H1 (cell line): Measurements from ENCODE around the gene TDRD9. TPM values are rescaled to one million over a fixed set of nuclear protein-coding genes. Genes with fewer than 3 reads are reported as not detected.
A peak's percentile ranks its signal among the peaks of the same experiment; 100 is the strongest.

Experiments
- CTCF ChIA-PET: fragments of 300-600 bp; sonication (Branson Sonifier 250); formaldehyde crosslinking; loops from one replicate; lab custom pipeline; 2021; ENCODE audit not compliant: partially characterized antibody; lab: Charles Lee
- POLR2A ChIA-PET: fragments of 300-600 bp; sonication (Branson Sonifier 250); formaldehyde crosslinking; loops from one replicate; lab custom pipeline; 2021; ENCODE audit warnings: inconsistent platforms; ENCODE audit not compliant: partially characterized antibody; lab: Charles Lee
- DNase-seq, 2 experiments: peaks; one replicate each; pipeline versions ENCODE4 v3.0.0 to v3.0.0-alpha.2; 2010 to 2022; ENCODE audit warnings: low spot score in 2 of 2, low read depth in 1 of 2, mixed read lengths in 1 of 2
- FAIRE-seq: peaks from 2 replicates; lab custom pipeline; 2011; peaks lifted over from hg19 to GRCh38; lab: Jason Lieb, UNC
- H2AFZ ChIP-seq: 2 replicates; pipeline ENCODE4 v1.8.1; 2012; ENCODE audit warnings: low read length, inconsistent platforms
- H2AK5ac ChIP-seq: 2 replicates; pipeline ENCODE4 v1.6.1; 2013; ENCODE audit warnings: low read depth, low read length
- H2BK120ac ChIP-seq: replicated peaks from 2 replicates; pipeline ENCODE3; 2013; ENCODE audit warnings: low read depth, low read length, inconsistent platforms
- H2BK12ac ChIP-seq: 2 replicates; pipeline ENCODE4 v1.6.1; 2013; ENCODE audit warnings: low read depth, low read length
- H2BK15ac ChIP-seq: 2 replicates; pipeline ENCODE4 v1.6.1; 2013; ENCODE audit warnings: low read length
- H2BK20ac ChIP-seq: 2 replicates; pipeline ENCODE4 v1.6.1; 2013; ENCODE audit warnings: low read length
- H2BK5ac ChIP-seq: 2 replicates; pipeline ENCODE4 v1.6.1; 2013; ENCODE audit warnings: low read depth, low read length
- H3K14ac ChIP-seq: 2 replicates; pipeline ENCODE4 v1.6.1; 2013; ENCODE audit warnings: inconsistent platforms; ENCODE audit not compliant: insufficient read length
- H3K18ac ChIP-seq: 2 replicates; pipeline ENCODE4 v1.6.1; 2013; ENCODE audit warnings: low read length; ENCODE audit errors: extremely low read depth
- H3K23ac ChIP-seq: 2 replicates; pipeline ENCODE4 v1.6.1; 2013; ENCODE audit warnings: inconsistent platforms; ENCODE audit not compliant: insufficient read length
- H3K23me2 ChIP-seq: 2 replicates; pipeline ENCODE4 v1.6.1; 2013; ENCODE audit warnings: low read depth, low read length
- H3K27ac ChIP-seq: 2 replicates; pipeline ENCODE4 v1.6.1; 2011; ENCODE audit warnings: low read depth, low read length, inconsistent platforms
- H3K27me3 ChIP-seq, 4 experiments: replicated peaks in 1 of 4; 1 replicate in 1 of 4; 2 replicates in 3 of 4; pipeline versions ENCODE4 v1.6.1 to v1.8.1; 2011 to 2013; ENCODE audit warnings: low read length in 3 of 4, mild to moderate bottlenecking in 3 of 4, inconsistent platforms in 2 of 4, mixed read lengths in 2 of 4, moderate library complexity in 1 of 4; ENCODE audit not compliant: control insufficient read depth in 3 of 4, insufficient read depth in 3 of 4; ENCODE audit errors: extremely low read depth in 1 of 4
- H3K36me3 ChIP-seq, 4 experiments: 2 replicates each; pipeline versions ENCODE4 v1.6.1 to v1.8.1; 2011 to 2013; ENCODE audit warnings: mild to moderate bottlenecking in 4 of 4, low read length in 3 of 4, moderate library complexity in 2 of 4, control low read depth in 1 of 4, inconsistent platforms in 1 of 4; ENCODE audit not compliant: insufficient read depth in 4 of 4, control insufficient read depth in 2 of 4
- H3K4ac ChIP-seq: replicated peaks from 2 replicates; pipeline ENCODE3; 2013; ENCODE audit warnings: low read length, low read depth, mixed read lengths, inconsistent platforms; ENCODE audit not compliant: insufficient read length
- H3K4me1 ChIP-seq, 4 experiments: replicated peaks in 1 of 4; 1 replicate in 1 of 4; 2 replicates in 3 of 4; pipeline versions ENCODE4 v1.6.1 to v1.8.1; 2011 to 2013; ENCODE audit warnings: low read length in 3 of 4, inconsistent platforms in 2 of 4, mixed read lengths in 1 of 4; ENCODE audit not compliant: insufficient read depth in 4 of 4, control insufficient read depth in 3 of 4
- H3K4me2 ChIP-seq, 2 experiments: 2 replicates each; pipeline versions ENCODE4 v1.6.1 to v1.8.1; 2011 to 2013; ENCODE audit warnings: low read depth in 2 of 2, low read length in 2 of 2, control low read depth in 1 of 2, inconsistent platforms in 1 of 2, mild to moderate bottlenecking in 1 of 2; ENCODE audit not compliant: insufficient read depth in 1 of 2
- H3K4me3 ChIP-seq, 4 experiments: fragments of 200-600, 300-600 bp in 1 of 4; sonication (generic), shearing (Covaris generic), sonication (Bioruptor Twin) in 1 of 4; 2 replicates each; pipeline versions ENCODE4 v1.5.1 to v1.8.1; 2011 to 2016; ENCODE audit warnings: low read length in 4 of 4, low read depth in 3 of 4, control low read depth in 2 of 4, inconsistent platforms in 2 of 4, mild to moderate bottlenecking in 2 of 4, mixed read lengths in 1 of 4, moderate library complexity in 1 of 4; ENCODE audit not compliant: insufficient read depth in 2 of 4; ENCODE audit errors: extremely low read depth in 1 of 4
- H3K56ac ChIP-seq: replicated peaks from 2 replicates; pipeline ENCODE3; 2013; ENCODE audit warnings: low read depth, mild to moderate bottlenecking, mixed read lengths, low read length, inconsistent platforms; ENCODE audit not compliant: insufficient read length
- H3K79me1 ChIP-seq: 2 replicates; pipeline ENCODE4 v1.6.1; 2013; ENCODE audit warnings: low read depth, low read length, control low read depth
- H3K79me2 ChIP-seq, 2 experiments: 2 replicates each; pipeline versions ENCODE4 v1.6.1 to v1.8.1; 2012 to 2013; ENCODE audit warnings: low read length in 2 of 2, mild to moderate bottlenecking in 2 of 2, inconsistent platforms in 1 of 2; ENCODE audit not compliant: insufficient read depth in 2 of 2, control insufficient read depth in 1 of 2
- H3K9ac ChIP-seq, 4 experiments: replicated peaks in 1 of 4; 1 replicate in 1 of 4; 2 replicates in 3 of 4; pipeline versions ENCODE4 v1.6.1 to v1.8.1; 2011 to 2013; ENCODE audit warnings: low read depth in 3 of 4, low read length in 3 of 4, control low read depth in 2 of 4, mild to moderate bottlenecking in 2 of 4, moderate library complexity in 2 of 4, inconsistent platforms in 1 of 4; ENCODE audit errors: extremely low read depth in 1 of 4
- H3K9me3 ChIP-seq, 2 experiments: 2 replicates each; pipeline versions ENCODE4 v1.6.1 to v1.8.1; 2012 to 2013; ENCODE audit warnings: mild to moderate bottlenecking in 2 of 2, moderate library complexity in 2 of 2, control low read depth in 1 of 2, inconsistent platforms in 1 of 2, low read depth in 1 of 2, low read length in 1 of 2, mixed read lengths in 1 of 2; ENCODE audit not compliant: insufficient read depth in 2 of 2
- H4K20me1 ChIP-seq, 2 experiments: replicated peaks in 1 of 2; 2 replicates each; pipeline versions ENCODE3 to v1.8.1; 2011 to 2013; ENCODE audit warnings: inconsistent platforms in 2 of 2, low read length in 2 of 2, mild to moderate bottlenecking in 1 of 2; ENCODE audit not compliant: insufficient read depth in 2 of 2, control insufficient read depth in 1 of 2
- H4K5ac ChIP-seq: 2 replicates; pipeline ENCODE4 v1.6.1; 2013; ENCODE audit warnings: low read length, low read depth, mixed read lengths, inconsistent platforms; ENCODE audit not compliant: insufficient read length
- H4K8ac ChIP-seq: 2 replicates; pipeline ENCODE4 v1.8.0; 2013; ENCODE audit warnings: mild to moderate bottlenecking, moderate library complexity, low read length, inconsistent platforms; ENCODE audit not compliant: insufficient read depth; ENCODE audit errors: extremely low read depth
- H4K91ac ChIP-seq: replicated peaks from 2 replicates; pipeline ENCODE3; 2013; ENCODE audit warnings: low read length, mixed read lengths, inconsistent platforms; ENCODE audit not compliant: insufficient read length
- BACH1 ChIP-seq: IDR thresholded peaks from 2 replicates; pipeline ENCODE4 v1.6.1; 2012; ENCODE audit warnings: low read length, improper control_type of control experiment
- EGR1 ChIP-seq: IDR thresholded peaks from 2 replicates; pipeline ENCODE4 v1.6.1; 2011; ENCODE audit warnings: low read depth, low read length, borderline replicate concordance
- EZH2 ChIP-seq: fragments of 200-600 bp; sonication (generic); IDR thresholded peaks from 2 replicates; pipeline ENCODE4 v1.7.1; 2012; ENCODE audit warnings: low read depth, mild to moderate bottlenecking, moderate library complexity, low read length, inconsistent platforms; ENCODE audit not compliant: severe bottlenecking
- MAX ChIP-seq: IDR thresholded peaks from 2 replicates; pipeline ENCODE4 v1.6.1; 2012; ENCODE audit warnings: inconsistent platforms
- POLR2A ChIP-seq, 2 experiments: IDR thresholded peaks; 1 replicate in 1 of 2; 2 replicates in 1 of 2; pipeline ENCODE4 v1.6.1; 2011; ENCODE audit warnings: low read depth in 2 of 2, low read length in 2 of 2, mild to moderate bottlenecking in 2 of 2; ENCODE audit errors: control extremely low read depth in 1 of 2
- POLR2AphosphoS5 ChIP-seq: IDR thresholded peaks from 2 replicates; pipeline ENCODE4 v1.6.1; 2011; ENCODE audit warnings: low read depth, low read length
- SIN3A ChIP-seq, 2 experiments: IDR thresholded peaks in 1 of 2; conservative IDR thresholded peaks in 1 of 2; 2 replicates each; pipeline ENCODE4 v1.6.1; 2011 to 2012; ENCODE audit warnings: low read length in 2 of 2, improper control_type of control experiment in 1 of 2, low read depth in 1 of 2, mild to moderate bottlenecking in 1 of 2
- SIRT6 ChIP-seq: IDR thresholded peaks from one replicate; pipeline ENCODE4 v1.7.1; 2012; ENCODE audit warnings: low read length, inconsistent platforms
- SRF ChIP-seq: IDR thresholded peaks from 2 replicates; pipeline ENCODE4 v1.6.1; 2011; ENCODE audit warnings: mild to moderate bottlenecking, low read depth, low read length, moderate library complexity
- TAF1 ChIP-seq: IDR thresholded peaks from 2 replicates; pipeline ENCODE4 v1.6.1; 2011; ENCODE audit warnings: mild to moderate bottlenecking, low read depth, low read length
- TBP ChIP-seq: IDR thresholded peaks from 2 replicates; pipeline ENCODE4 v1.6.1; 2011; ENCODE audit warnings: low read depth, low read length, improper control_type of control experiment
- YY1 ChIP-seq: IDR thresholded peaks from 2 replicates; pipeline ENCODE4 v1.6.1; 2011; ENCODE audit warnings: low read depth, mild to moderate bottlenecking, low read length
- WGBS, 2 experiments: shearing (Covaris generic) in 1 of 2; methylation state at CpG; one replicate each; pipeline versions ENCODE4 v1.1.6 to v1.1.7; 2013 to 2015; ENCODE audit warnings: low lambda C conversion rate in 2 of 2, mixed read lengths in 2 of 2, inconsistent platforms in 1 of 2, low coverage in 1 of 2, missing lambda C conversion rate in 1 of 2; ENCODE audit not compliant: insufficient replicate concordance in 2 of 2, insufficient coverage in 1 of 2, insufficient read length in 1 of 2; ENCODE audit errors: extremely low coverage in 1 of 2, missing lambda C conversion rate in 1 of 2; 5-methylcytosine and 5-hydroxymethylcytosine counted together
- polyA plus RNA-seq, 7 experiments: library from polyadenylated mRNA; depleted of rRNA in 3 of 7; stranded (reverse) in 5 of 7; unstranded in 2 of 7; fragments of >200 nt in 5 of 7; fragments of 200-250 nt in 2 of 7; gene quantifications; 1 replicate in 5 of 7; 2 replicates in 1 of 7; 4 replicates in 1 of 7; pipeline versions ENCODE4 v1.2.1 to v1.2.3, GENCODE V29; 2011 to 2013; ENCODE audit warnings: missing spikeins in 2 of 7, mixed read lengths in 2 of 7
- total RNA-seq: library from RNA; stranded (reverse); fragmentation: NEBNext Ultra II Directional; extraction: Animal tissue kit (Norgen Biotek cat#: 25700); gene quantifications from 2 replicates; pipeline ENCODE4 v1.2.1, GENCODE V29; 2021

Gene TDRD9
- total and polyA plus RNA-seq, 2 of the 8 experiments (the other 6 are each of a cell fraction or from before 2014, with no cell fraction given), result not detected

- Histone ChIP-seq H3K14ac (no peak overlapping the region), H2BK5ac (no peak overlapping the region; the same call in 1 of the 2 replicates), H4K5ac (peak overlapping the region; percentile 39), H3K4me2 (peak overlapping the region; percentile 21 to 59; a peak in 3 of 4 replicates), H3K9ac (no peak overlapping the region; a peak in 1 of 7 replicates), H4K20me1 (no peaks in the 10 kb centered on the region), H3K27me3 (no peaks in the 10 kb centered on the region), H3K4me1 (peaks cover 0 to 5% (median 3%) of the 10 kb centered on the region in 4 experiments; a peak in 5 of 7 replicates), H4K91ac (no peak overlapping the region), H3K9me3 (no peaks in the 10 kb centered on the region), H2BK120ac (peak overlapping the region; percentile 59), H2BK20ac (no peak overlapping the region), H3K4me3 (peak overlapping the region in 1 of 4 experiments; percentile 23; a peak in 2 of 8 replicates), H3K36me3 (peaks cover 7 to 30% (median 10%) of the 10 kb centered on the region in 4 experiments), H3K23ac (no peak overlapping the region), H3K23me2 (no peaks in the 10 kb centered on the region), H3K79me2 (no peaks in the 10 kb centered on the region), H3K18ac (peak overlapping the region; percentile 78), H2BK15ac (no peak overlapping the region), H3K4ac (no peak overlapping the region), H3K56ac (no peak overlapping the region), H3K27ac (no peak overlapping the region), H3K79me1 (no peaks in the 10 kb centered on the region), H2AK5ac (no peak overlapping the region), H2AFZ (peak overlapping the region; percentile 68), H2BK12ac (no peak overlapping the region), H4K8ac (0 out of 2 replicates have a peak overlapping the region, but pooled peaks have one; percentile 7)
- peak; percentile 76 to 85 for DNase-seq
- CTCF ChIA-PET, result interaction anchor here (0.5 to 12.0 kb wide), 43 partner anchors 10 to 691 kb away, joined by 3 to 180 read pairs (median 4); partner anchors contain the start of genes RD3L and TDRD9
- FAIRE-seq, result peak; percentile 88
- POLR2A ChIA-PET, result interaction anchor here (0.6 to 1.6 kb wide), 5 partner anchors 10 to 102 kb away, joined by 3 to 7 read pairs (median 5); a partner anchor contains a TSS
- 30% methylated on average over 20 of the region's 20 CpGs; no CpG with 5 or more reads in 1 of the 2 experiments for WGBS, 2 experiments
- TF ChIP-seq TBP (0 out of 2 replicates have a peak, but pooled peaks have one; percentile 30), MAX (peak; percentile 59), SRF (no peak), TAF1 (peak; percentile 48; the same call in 1 of the 2 replicates), SIN3A (conservative IDR thresholded peaks at IDR 0.05 in 1 of 2, IDR thresholded peaks at IDR 0.05 in 1 of 2; ENCODE audit: low read depth in 1 of 2, low read length in 2 of 2) (peak; percentile 48 to 64; a peak in 1 of 4 replicates), EZH2 (no peak), YY1 (peak; percentile 70; the same call in 1 of the 2 replicates), BACH1 (peak; percentile 86), SIRT6 (no peak), POLR2A (IDR thresholded peaks at IDR 0.05; ENCODE audit: control extremely low read depth in 1 of 2, low read depth in 2 of 2, low read length in 2 of 2) (0 out of 3 replicates have a peak, but pooled peaks of 1 of the 2 experiments have one; percentile 42), POLR2AphosphoS5 (0 out of 2 replicates have a peak, but pooled peaks have one; percentile 24), EGR1 (peak; percentile 78; the same call in 1 of the 2 replicates)
Measured at GRCh38 chr14:103910262-103910935, 17.9 kb upstream of the TDRD9 start.
